ENCODE measurements around the gene RPS26. TPM values are rescaled to one million over a fixed set of nuclear protein-coding genes. Genes with fewer than 3 reads are reported as not detected.

The RPS26 gene
- total RNA-seq, 1 donor from 2014 or later: 77.2 TPM

DNA sequence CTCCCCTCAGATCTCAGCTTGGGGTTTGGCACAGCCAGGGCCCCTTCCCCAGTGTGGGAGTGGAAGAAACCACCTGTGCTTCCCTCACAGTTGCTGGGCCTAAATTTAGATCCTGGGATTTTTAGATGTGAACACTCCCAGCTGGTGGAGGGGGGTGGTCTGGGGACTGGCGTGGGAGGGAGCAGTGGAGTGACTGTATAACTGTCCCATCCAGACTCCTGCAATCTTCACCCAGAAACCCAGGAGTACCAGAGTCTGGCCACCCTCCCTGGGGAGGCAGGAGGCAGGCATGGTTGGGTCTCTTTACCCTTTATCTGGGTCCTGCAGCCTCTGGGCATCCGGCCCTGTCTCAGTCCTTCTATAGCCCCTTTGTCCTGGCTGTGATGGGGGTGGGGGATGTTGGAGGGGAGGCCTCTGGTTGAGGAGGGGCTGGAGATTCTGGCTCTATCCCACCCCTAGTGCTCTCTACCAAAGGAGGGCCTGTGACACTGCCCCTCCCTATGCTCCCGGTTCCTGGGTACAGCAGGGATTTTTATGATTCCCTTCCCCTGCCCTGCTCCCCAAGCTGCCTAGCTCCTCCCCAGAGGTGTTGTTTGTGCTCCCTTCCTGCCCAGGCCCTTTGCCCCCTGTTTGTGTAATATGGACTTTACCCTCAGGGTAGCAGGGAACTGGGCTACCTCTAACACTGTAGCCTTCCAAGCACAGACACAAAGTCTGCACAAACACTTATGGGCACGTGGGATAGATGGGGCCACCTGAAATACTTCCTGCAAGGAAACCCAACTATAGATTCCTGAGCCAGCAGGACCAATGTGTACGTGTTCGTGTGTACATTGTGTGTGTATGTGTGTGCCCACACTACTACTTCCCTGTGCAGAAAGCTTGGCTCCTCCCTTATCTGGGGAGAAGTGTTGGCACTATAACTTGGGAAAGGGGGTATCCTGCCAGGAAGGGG lies 40.0 kb downstream of the RPS26 start:
- TF ChIP-seq, protein P1, sequence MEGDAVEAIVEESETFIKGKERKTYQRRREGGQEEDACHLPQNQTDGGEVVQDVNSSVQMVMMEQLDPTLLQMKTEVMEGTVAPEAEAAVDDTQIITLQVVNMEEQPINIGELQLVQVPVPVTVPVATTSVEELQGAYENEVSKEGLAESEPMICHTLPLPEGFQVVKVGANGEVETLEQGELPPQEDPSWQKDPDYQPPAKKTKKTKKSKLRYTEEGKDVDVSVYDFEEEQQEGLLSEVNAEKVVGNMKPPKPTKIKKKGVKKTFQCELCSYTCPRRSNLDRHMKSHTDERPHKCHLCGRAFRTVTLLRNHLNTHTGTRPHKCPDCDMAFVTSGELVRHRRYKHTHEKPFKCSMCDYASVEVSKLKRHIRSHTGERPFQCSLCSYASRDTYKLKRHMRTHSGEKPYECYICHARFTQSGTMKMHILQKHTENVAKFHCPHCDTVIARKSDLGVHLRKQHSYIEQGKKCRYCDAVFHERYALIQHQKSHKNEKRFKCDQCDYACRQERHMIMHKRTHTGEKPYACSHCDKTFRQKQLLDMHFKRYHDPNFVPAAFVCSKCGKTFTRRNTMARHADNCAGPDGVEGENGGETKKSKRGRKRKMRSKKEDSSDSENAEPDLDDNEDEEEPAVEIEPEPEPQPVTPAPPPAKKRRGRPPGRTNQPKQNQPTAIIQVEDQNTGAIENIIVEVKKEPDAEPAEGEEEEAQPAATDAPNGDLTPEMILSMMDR (IDR thresholded peaks at IDR 0.05): no peak
- no peak for DNase-seq
- peaks cover 20% of the 10 kb centered on the region for H3K4me1 ChIP-seq

GRCh38 chr12:56082382-56082781 lies 40.7 kb downstream of the RPS26 start:
- intact Hi-C loops (cut with DNase I): no loop called here
- no peak overlapping the region for H3K4me3 ChIP-seq
- H3K36me3 ChIP-seq: peaks cover 7% of the 10 kb centered on the region
- TF ChIP-seq, protein P1 (IDR thresholded peaks at IDR 0.05): no peak
- H3K9me3 ChIP-seq: no peaks in the 10 kb centered on the region
- DNase-seq (no peak), ATAC-seq (no peak)
- no peak overlapping the region for H3K27ac ChIP-seq
- peaks cover 26% of the 10 kb centered on the region for H3K4me1 ChIP-seq
- H3K27me3 ChIP-seq (ENCODE audit: low read depth): peaks cover 16% of the 10 kb centered on the region

More for the DNA sequence above, 40.0 kb downstream of the RPS26 start:
- Histone ChIP-seq H3K27ac (peak overlapping the region; percentile 88), H3K27me3 (ENCODE audit: low read depth) (peaks cover 16% of the 10 kb centered on the region), H3K4me3 (peak overlapping the region; percentile 72), H3K36me3 (peaks cover 7% of the 10 kb centered on the region), H3K9me3 (no peaks in the 10 kb centered on the region)
- ATAC-seq: no peak
- intact Hi-C loops (cut with DNase I): no loop called here

GRCh38 chr12:56082967-56083366 lies 41.2 kb downstream of the RPS26 start:
- TF ChIP-seq, protein P1 (IDR thresholded peaks at IDR 0.05): no peak
- H3K4me3 ChIP-seq: no peak overlapping the region
- intact Hi-C loops (cut with DNase I): no loop called here
- peaks cover 9% of the 10 kb centered on the region for H3K36me3 ChIP-seq
- ATAC-seq: no peak
- no peaks in the 10 kb centered on the region for H3K9me3 ChIP-seq
- H3K4me1 ChIP-seq: peaks cover 32% of the 10 kb centered on the region
- H3K27me3 ChIP-seq (ENCODE audit: low read depth): peaks cover 16% of the 10 kb centered on the region
- DNase-seq: no peak
- H3K27ac ChIP-seq: no peak overlapping the region

DNA sequence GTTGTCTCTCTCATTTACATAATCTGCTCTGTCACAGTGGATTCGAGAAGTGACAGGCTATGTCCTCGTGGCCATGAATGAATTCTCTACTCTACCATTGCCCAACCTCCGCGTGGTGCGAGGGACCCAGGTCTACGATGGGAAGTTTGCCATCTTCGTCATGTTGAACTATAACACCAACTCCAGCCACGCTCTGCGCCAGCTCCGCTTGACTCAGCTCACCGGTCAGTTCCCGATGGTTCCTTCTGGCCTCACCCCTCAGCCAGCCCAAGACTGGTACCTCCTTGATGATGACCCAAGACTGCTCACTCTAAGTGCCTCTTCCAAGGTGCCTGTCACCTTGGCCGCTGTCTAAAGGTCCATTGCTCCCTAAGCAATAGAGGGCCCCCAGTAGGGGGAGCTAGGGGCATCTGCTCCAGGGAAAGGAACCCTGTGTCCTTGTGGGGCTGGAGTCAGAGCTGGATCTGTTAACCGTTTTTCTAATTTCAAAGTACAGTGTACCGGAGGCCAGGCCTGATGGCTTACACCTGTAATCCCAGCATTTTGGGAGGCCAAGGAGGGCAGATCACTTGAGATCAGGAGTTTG lies 43.3 kb downstream of the RPS26 start:
- H3K9me3 ChIP-seq: no peaks in the 10 kb centered on the region
- intact Hi-C loops (cut with DNase I): no loop called here
- H3K4me1 ChIP-seq: peaks cover 22% of the 10 kb centered on the region
- no peak overlapping the region for H3K4me3 ChIP-seq
- TF ChIP-seq, protein P1 (IDR thresholded peaks at IDR 0.05): peak; percentile 31
- H3K36me3 ChIP-seq: peaks cover 27% of the 10 kb centered on the region
- DNase-seq (no peak), ATAC-seq (no peak)
- peaks cover 8% of the 10 kb centered on the region for H3K27me3 ChIP-seq (ENCODE audit: low read depth)
- H3K27ac ChIP-seq: no peak overlapping the region

GRCh38 chr12:56086096-56086495 lies 44.4 kb downstream of the RPS26 start:
- intact Hi-C loops (cut with DNase I): no loop called here
- H3K4me1 ChIP-seq: peaks cover 16% of the 10 kb centered on the region
- H3K27me3 ChIP-seq (ENCODE audit: low read depth): no peaks in the 10 kb centered on the region
- TF ChIP-seq, protein P1 (IDR thresholded peaks at IDR 0.05): no peak
- H3K36me3 ChIP-seq: peaks cover 27% of the 10 kb centered on the region
- DNase-seq (no peak), ATAC-seq (peak; percentile 34 to 46)
- no peak overlapping the region for H3K27ac ChIP-seq
- no peak overlapping the region for H3K4me3 ChIP-seq
- H3K9me3 ChIP-seq: no peaks in the 10 kb centered on the region

All from lower lobe of right lung (tissue), 2 donors.